Right renal cortex interstitium (tissue), 3 donors: ENCODE measurements around the gene TMED1. TPM values are rescaled to one million over a fixed set of nuclear protein-coding genes. Genes with fewer than 3 reads are reported as not detected.

Experiments
- polyA plus RNA-seq, 3 donors: library from polyadenylated mRNA; unstranded; fragments of 120-200 nt; gene quantifications; one replicate each; pipeline ENCODE4 v1.2.1, GENCODE V29; 2013; ENCODE audit not compliant: insufficient read length in 3 of 3

Gene TMED1
- polyA plus RNA-seq, 3 donors: 55.6 to 60.8 (median 56.9) TPM

Other genes with a start within 250 kb of the TMED1 start
- gene AP1M2, start 248.9 kb downstream of the TMED1 start, polyA plus RNA-seq: 10 to 100 TPM; 41.8 to 51.5 (median 41.9) TPM
- 100 to 1,000 TPM; 191 to 213 (median 201) TPM for gene SLC44A2, start 210.7 kb downstream of the TMED1 start, polyA plus RNA-seq
- 100 to 1,000 TPM; 238 to 254 (median 244) TPM for gene ILF3, start 181.9 kb downstream of the TMED1 start, polyA plus RNA-seq
- 10 to 100 TPM; 36.5 to 43.7 (median 40.5) TPM for gene QTRT1, start 134.8 kb downstream of the TMED1 start, polyA plus RNA-seq
- 100 to 1,000 TPM; 119 to 129 (median 126) TPM for gene DNM2, start 118.1 kb downstream of the TMED1 start, polyA plus RNA-seq
- 1 to 10 TPM; 1.6 to 1.8 (median 1.7) TPM for gene C19orf38, start 12.2 kb upstream of the TMED1 start, polyA plus RNA-seq
- gene CARM1, start 35.3 kb upstream of the TMED1 start, polyA plus RNA-seq: 10 to 100 TPM; 37.2 to 46.1 (median 37.6) TPM
- 10 to 100 TPM; 32.7 to 38.3 (median 36.9) TPM for gene YIPF2, start 92.4 kb upstream of the TMED1 start, polyA plus RNA-seq
- 10 to 100 TPM; 21.5 to 24.7 (median 21.7) TPM for gene TIMM29, start 92.6 kb upstream of the TMED1 start, polyA plus RNA-seq
- 100 to 1,000 TPM; 141 to 145 (median 143) TPM for gene SMARCA4, start 124.8 kb upstream of the TMED1 start, polyA plus RNA-seq